ENCODE measurements around the gene MICAL3.

DNA sequence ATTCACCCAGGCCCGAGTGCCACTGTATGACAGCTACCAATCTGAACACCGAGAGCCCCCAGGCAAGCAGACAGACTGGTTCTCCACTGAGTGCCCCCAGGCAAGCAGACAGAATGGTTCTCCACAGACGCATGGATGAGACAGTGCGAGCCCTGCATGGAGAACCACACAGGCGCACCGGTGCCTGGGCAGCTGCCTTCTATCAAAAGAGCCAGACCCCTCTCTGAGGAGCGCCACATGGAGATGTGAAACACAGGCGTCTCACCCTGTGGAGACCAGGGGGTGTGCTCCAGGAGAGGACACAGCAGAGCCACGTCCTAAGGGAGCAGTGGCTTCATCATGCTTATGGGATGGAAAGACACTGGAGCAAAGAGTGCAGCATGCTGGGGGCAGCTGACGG lies 155.6 kb downstream of the MICAL3 start:
- no peak for TF ChIP-seq POLR2AphosphoS5 (IDR thresholded peaks at IDR 0.05; ENCODE audit: low read depth, low read length)
- TF ChIP-seq, protein P1, sequence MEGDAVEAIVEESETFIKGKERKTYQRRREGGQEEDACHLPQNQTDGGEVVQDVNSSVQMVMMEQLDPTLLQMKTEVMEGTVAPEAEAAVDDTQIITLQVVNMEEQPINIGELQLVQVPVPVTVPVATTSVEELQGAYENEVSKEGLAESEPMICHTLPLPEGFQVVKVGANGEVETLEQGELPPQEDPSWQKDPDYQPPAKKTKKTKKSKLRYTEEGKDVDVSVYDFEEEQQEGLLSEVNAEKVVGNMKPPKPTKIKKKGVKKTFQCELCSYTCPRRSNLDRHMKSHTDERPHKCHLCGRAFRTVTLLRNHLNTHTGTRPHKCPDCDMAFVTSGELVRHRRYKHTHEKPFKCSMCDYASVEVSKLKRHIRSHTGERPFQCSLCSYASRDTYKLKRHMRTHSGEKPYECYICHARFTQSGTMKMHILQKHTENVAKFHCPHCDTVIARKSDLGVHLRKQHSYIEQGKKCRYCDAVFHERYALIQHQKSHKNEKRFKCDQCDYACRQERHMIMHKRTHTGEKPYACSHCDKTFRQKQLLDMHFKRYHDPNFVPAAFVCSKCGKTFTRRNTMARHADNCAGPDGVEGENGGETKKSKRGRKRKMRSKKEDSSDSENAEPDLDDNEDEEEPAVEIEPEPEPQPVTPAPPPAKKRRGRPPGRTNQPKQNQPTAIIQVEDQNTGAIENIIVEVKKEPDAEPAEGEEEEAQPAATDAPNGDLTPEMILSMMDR (IDR thresholded peaks at IDR 0.05), result no peak

All from Panc1 (cell line).